KOPT-K1 (cell line): Measurements from ENCODE around the gene RAP2A.

Source experiments
- H3K27ac ChIP-seq: fragments of 200-600 bp; sonication (generic); 2 replicates; pipeline ENCODE4 v1.5.1; 2016; ENCODE audit warnings: antibody characterized with exemption, mild to moderate bottlenecking, low read depth, low read length; ENCODE audit not compliant: poor library complexity, severe bottlenecking
- H3K36me3 ChIP-seq: fragments of 200-600 bp; sonication (generic); 2 replicates; pipeline ENCODE4 v1.5.1; 2017; ENCODE audit warnings: antibody characterized with exemption, mild to moderate bottlenecking, low read length, moderate library complexity; ENCODE audit not compliant: insufficient read depth
- H3K9me3 ChIP-seq: fragments of 200-600 bp; sonication (generic); 2 replicates; pipeline ENCODE4 v1.5.1; 2017; ENCODE audit warnings: antibody characterized with exemption, low read length, mild to moderate bottlenecking; ENCODE audit not compliant: insufficient read depth, poor library complexity, severe bottlenecking

RAP2A gene

DNA sequence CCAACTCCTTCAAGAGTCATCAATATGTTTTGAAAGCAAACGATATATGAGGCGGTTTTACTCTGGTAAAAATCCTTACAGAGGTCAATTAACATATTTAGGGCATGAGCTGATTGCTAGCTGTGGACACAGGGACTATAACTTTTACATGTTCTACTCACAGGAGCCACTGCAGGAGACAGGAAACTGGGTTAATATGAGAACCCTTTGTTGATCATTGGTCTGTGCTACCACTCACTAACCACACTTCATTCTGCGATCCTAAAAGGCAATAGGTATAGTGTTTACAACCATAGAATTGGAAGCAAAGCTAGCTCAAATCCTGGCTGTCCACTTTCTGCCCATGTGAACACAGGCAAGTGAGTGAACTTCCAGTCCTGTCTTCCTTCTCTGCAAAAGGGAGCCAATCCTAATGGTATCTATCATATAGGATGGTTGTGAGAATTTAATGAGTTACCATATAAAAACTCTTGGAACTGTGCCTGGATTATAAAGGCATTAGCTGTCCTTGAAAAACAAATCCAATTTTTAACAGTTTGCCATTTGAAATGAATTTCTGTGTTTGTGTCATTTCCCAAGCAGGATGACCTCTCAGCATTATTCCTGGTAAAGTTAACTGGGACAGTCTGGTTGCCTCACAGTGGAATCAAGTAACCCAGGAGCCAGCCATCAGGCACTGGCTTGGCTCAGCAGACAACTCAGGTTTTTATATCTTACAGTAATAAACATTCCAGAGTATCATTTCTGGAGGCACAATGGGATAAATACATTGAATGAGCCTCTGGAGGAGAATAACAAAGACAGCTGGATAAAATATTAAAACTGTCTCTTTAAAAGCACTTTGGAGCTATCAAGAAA is 29.8 kb upstream of the RAP2A start:
- Histone ChIP-seq H3K36me3 (no peaks in the 10 kb centered on the region), H3K9me3 (no peaks in the 10 kb centered on the region)

DNA sequence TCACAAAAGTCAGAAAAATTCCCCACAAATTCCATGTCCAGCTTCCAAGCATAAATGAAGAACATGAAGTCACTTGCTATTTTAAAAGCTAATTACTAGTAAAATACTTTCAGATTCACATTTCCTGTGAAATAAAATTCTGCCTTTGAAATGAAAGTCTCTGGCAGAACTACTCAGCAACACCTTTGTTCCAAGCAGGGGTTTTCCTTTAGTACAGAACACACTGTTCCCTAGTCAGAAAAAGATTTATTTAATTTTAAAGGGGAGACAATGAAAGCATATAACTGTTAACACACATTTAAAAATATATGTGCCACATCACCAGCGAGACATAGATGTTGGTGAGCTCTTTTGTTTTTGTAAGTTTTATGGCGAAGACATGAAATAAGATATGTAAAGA is 26.4 kb upstream of the RAP2A start:
- Histone ChIP-seq H3K27ac (no peak overlapping the region), H3K9me3 (peaks cover 5% of the 10 kb centered on the region), H3K36me3 (no peaks in the 10 kb centered on the region)

More for the DNA sequence above, 29.8 kb upstream of the RAP2A start:
- no peak overlapping the region for H3K27ac ChIP-seq

DNA sequence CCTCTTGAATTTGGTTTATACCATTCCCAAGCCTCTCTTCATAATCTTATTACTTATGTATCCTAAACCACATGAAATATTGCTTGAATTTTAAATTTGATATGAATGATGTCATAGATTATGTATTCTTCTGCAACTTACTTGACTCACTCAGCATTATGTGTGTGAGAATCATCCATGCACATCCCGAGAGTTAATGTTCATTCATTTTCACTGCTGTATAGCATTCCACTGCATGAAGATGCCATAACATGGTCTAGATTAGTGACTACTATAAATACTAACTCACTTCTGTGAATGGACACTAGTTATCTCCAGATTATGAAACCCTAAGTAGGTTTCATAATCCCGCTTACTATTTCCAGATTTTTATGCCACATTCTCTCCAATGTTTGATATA is 25.0 kb upstream of the RAP2A start:
- H3K9me3 ChIP-seq = peaks cover 5% of the 10 kb centered on the region
- no peak overlapping the region for H3K27ac ChIP-seq
- H3K36me3 ChIP-seq = no peaks in the 10 kb centered on the region

DNA sequence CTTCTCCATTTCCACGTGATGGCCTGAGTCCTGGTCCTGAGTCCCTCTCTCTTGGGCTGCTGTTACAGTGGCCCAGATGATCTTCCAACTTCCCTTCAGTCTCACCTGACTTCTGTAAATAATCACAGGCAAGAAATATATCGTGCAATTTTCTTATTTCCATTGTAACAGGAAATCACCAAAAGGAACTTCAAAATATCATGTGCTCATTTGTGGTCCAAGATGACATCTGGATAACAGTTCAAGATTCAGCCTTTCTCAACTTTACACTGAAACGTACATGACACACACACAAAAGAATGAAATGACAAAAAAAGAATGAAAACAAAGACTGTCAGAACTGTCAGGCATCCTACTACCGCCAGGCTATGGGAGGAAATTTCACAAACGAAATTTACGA is 22.0 kb upstream of the RAP2A start:
- Histone ChIP-seq H3K27ac (no peak overlapping the region), H3K9me3 (peaks cover 5% of the 10 kb centered on the region), H3K36me3 (no peaks in the 10 kb centered on the region)

DNA sequence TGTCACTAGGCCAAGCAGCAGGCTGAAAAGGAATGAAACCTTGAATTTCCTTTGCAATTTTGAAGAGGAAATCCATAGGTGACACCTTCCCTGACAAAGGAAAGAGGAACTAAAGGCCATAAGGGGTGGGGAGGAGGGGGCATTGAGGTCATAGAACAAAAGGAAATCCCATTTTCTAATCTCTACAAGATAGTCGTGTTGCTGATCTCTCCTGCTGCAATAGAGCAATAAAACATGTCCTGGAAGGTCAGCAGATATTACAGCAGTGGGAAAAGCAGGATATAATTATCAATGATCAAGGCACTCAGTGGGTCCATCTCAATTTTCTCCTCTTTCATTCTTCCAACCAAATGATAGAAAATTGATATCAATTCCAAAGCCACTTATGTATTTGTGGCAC is 20.3 kb upstream of the RAP2A start:
- Histone ChIP-seq H3K36me3 (no peaks in the 10 kb centered on the region), H3K27ac (no peak overlapping the region), H3K9me3 (peaks cover 5% of the 10 kb centered on the region)

DNA sequence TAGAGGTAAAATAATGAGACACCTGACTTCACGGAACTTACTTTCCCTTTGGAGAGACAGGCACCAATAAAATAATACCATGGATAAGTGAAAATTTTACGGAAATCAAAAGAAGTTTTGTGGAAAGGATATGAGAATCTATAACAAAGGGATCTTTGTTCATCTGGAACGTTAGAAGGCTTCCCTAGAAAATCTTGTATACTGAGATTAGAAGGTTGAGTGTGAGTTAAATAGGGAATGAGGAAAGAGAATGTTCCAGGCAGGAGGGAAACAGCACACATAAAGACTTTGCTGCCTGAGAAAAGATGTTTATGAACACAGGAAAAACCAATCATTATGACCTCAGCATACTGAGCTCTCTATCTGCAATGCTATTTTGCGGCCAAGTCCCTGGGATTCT is 19.6 kb upstream of the RAP2A start:
- Histone ChIP-seq H3K9me3 (peaks cover 5% of the 10 kb centered on the region), H3K36me3 (no peaks in the 10 kb centered on the region), H3K27ac (no peak overlapping the region)

DNA sequence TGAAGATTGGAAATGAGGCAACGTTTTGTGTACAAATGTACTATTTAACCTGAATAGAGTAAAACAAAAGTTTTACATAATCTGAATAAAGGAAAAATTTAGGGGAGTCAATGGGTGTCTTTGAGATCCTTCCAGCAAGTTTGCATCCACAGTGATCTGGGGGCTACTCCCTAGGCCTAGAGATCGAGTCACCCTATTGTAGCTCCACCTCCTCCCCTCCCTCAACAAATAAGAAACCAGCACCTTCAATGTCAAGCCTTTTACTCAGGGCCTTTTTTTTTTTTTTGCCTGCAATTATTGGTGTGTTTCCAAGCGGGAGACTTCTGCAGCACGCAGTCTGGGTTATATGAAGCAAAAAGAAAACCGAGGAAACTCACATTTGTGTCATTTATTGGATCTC is 16.3 kb upstream of the RAP2A start:
- no peaks in the 10 kb centered on the region for H3K9me3 ChIP-seq
- no peaks in the 10 kb centered on the region for H3K36me3 ChIP-seq

DNA sequence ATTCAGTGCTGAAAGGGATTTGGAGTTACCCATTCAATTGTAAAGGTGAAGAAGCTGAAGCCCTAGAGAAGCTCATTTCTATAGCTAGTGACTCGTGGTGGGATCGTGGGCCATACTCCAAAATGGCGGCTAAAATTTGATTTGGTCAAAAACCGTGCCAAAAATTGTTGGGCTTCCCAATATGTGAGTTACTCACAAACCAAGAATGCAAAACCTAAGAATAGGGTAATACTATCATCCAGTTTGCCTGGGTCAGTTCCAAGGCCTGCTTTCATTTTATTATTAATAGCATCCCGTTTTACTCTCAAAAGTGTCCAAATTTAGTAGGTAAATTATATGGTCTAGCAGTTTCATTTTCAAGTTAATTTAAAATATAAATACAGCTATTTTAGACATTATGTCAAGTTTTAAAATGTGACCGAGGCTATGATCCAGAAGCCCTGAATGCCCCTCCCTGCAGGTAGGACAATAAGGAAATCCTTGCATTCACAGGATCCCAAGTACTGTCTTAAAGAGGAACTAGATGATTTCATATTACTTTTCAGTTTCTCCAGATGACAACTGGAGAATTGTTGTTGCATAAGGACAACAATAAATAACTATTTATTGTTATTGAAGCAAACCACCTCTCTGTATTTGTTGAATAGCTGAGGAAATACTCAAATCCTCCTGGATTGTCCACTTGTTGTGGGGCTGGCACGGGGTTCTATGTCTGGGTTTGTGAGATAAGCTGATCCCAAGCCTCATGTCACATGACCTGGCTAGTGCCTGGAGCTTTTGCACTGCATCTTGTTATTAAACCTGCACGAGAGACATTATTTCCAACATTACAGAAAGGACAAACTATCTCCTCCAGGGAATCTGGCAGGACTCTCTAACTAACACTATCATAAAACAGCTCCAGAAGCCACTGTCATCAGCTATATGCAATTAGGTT is 11.6 kb upstream of the RAP2A start:
- H3K36me3 ChIP-seq = no peaks in the 10 kb centered on the region
- H3K9me3 ChIP-seq = no peaks in the 10 kb centered on the region
- no peak overlapping the region for H3K27ac ChIP-seq

More for the DNA sequence above, 16.3 kb upstream of the RAP2A start:
- H3K27ac ChIP-seq = no peak overlapping the region

DNA sequence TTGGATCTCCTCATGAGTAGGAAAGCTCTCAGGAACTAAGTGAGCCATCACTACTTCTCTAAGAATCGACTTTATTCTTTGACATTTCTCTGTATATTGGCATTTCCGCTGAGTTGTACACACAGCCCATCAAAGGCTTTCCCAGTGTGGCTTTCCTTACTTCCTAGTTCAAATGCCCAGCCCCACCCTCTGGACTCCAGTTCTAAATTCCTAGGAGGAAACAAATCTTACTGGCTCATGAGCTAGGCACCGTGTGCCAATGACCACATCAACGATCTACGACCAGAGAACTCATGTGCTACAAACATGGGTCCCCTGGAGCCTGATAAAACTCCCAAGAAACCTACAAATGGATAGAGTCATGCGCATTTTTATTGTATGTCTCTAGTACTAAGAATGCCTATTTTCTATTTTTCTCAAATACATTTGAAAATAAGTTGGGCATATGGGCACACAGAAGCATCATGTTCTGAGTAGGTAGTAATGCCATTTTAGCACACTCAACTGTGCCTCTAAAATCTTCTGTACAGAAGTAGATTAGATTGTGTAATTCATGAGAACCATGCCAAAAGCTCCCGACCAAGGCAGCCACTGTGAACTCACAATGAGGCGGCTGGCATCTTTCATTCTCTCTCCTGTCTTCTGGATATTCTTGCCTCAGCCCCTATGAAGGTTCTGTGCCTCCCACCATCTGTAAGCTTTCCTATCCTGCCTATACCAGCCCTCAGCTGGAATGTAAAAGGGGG is 10.5 kb upstream of the RAP2A start:
- no peaks in the 10 kb centered on the region for H3K9me3 ChIP-seq
- H3K36me3 ChIP-seq = no peaks in the 10 kb centered on the region
- H3K27ac ChIP-seq = no peak overlapping the region

DNA sequence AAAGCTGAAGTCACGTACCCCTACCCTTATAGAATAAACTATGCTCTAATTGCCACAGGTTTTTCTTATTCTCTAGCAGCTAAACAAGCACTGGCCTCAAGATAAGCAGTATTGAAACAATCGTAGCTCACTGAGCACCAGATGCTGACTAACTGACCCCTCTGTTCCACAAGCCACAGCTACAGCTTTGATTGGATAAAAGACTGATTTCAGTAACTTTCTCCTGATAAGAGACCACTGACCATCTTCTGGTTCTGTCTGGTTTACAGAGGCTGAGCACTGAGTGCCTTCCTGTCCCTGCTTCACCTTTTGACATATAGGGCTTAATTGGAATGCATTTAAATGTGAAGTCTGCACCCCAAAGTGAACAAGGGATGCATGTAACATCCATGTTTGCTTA is 8.4 kb upstream of the RAP2A start:
- no peak overlapping the region for H3K27ac ChIP-seq
- no peaks in the 10 kb centered on the region for H3K36me3 ChIP-seq
- no peaks in the 10 kb centered on the region for H3K9me3 ChIP-seq

DNA sequence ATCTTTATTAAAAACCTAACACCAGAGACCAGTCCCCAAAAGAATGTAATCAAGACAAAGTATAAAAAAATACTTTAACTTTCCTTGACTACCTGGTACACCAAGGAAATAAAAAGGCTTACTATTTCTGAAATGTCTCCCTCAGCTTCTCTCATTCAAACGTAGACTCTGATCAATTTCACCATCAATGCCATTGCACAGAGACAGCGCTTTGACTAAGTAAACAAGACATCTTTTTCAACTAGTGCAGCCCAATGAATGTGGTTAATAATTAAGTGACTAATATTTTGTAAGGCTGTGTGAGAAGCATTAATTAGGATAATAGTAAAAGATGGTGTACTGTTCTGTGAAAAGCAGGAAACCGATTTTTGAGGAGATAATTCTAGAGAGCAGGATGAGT is 7.3 kb upstream of the RAP2A start:
- Histone ChIP-seq H3K9me3 (no peaks in the 10 kb centered on the region), H3K36me3 (no peaks in the 10 kb centered on the region), H3K27ac (no peak overlapping the region)

DNA sequence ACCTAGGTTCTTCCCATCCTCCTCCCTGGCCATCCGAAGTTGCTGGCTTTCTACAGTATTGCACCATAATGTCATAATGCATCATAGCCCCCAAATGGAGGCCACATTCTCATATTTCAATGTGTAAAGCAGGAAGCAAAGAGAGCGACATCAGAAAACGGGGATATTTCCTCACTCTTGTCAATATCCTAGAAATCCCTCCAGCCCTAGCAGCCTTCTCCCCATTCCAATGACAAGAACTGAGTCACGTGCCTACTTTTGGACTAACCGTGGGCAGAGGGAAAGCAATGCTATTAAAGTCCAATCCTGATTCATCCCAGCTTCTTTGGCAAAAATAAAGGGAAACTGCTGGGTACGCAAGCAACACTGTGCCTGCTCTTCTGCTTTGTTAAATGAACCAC is 4.3 kb upstream of the RAP2A start:
- no peaks in the 10 kb centered on the region for H3K9me3 ChIP-seq
- no peak overlapping the region for H3K27ac ChIP-seq
- no peaks in the 10 kb centered on the region for H3K36me3 ChIP-seq

DNA sequence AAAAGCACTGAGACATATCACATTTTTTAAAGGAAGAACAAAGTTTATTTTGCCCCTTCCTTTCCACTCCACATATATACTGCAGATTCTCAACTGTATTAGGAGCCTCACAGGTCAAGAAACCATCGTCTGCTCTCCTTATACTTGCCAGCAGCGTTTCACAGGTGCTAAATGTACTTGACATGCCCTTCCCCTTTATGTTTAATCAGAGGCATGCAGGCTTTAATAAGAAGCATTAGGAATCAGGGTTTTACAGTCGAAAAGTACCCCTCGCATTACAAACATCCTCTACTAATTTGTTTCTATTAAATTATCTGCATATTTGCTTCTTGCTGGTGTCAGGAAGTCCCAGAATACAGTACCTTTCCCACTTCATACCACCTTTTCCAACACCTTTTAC is 3.7 kb upstream of the RAP2A start:
- H3K9me3 ChIP-seq = no peaks in the 10 kb centered on the region
- H3K27ac ChIP-seq = no peak overlapping the region
- H3K36me3 ChIP-seq = no peaks in the 10 kb centered on the region

DNA sequence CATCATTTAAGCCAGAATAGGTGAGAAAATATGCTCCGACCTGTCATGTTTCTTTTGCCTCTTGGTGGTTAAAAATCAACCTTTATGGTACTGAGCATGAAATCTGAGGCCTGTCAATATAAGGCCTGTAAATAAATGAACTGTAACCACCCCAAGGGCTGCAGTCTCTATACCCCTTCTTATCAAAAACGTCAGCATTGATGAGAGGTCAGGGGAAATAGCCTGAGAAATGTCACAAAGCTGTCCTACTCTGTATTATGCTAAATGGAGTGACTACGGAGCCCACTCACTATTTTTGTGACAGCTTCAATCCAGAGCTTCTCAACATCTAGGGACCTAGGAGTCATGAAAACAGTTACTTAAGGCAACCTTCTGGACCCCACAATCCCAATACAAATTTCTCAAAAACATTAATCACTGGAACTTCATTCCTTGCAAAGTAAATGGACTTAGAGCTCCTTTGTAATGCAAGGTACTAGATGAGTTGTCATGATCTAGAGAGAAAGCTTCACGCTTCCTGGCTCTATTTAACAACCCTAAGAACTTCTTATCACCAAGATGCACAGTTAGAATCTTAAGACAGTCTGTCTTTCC is 2.7 kb upstream of the RAP2A start:
- Histone ChIP-seq H3K9me3 (no peaks in the 10 kb centered on the region), H3K27ac (no peak overlapping the region), H3K36me3 (no peaks in the 10 kb centered on the region)
